ENCODE measurements around the gene MRPL14. TPM values are rescaled to one million over a fixed set of nuclear protein-coding genes. Genes with fewer than 3 reads are reported as not detected.

The MRPL14 gene
- total and polyA plus RNA-seq, 9 of the 15 experiments (the other 6 are each of a cell fraction or from before 2014, with no cell fraction given): 126 to 424 (median 165) TPM

DNA sequence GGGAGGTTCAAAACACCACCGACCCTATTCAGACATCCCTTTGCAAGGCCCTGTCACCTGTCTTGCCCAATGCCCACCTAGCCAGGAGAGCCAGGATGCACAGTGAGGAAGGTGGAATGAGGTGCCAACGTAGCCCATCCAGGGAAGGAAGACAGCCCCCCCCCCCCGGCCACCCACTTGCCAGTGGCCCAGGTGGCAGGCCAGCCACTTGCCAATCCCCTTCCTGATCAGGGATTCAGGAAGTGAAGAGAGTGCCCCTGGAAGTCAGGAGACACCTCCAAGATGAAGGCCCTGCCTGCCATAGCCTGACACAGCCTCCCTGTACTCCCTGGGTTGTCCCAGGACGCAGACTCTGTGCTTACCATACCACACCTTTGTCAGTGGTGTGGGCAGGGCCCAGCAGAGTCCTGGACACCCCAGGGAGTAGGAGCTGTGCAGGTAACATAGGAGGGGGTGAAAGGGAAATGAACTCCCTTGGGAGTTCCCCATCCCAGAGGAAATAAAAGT lies 54.7 kb downstream of the MRPL14 start (continued):
- TF ChIP-seq, protein P1, sequence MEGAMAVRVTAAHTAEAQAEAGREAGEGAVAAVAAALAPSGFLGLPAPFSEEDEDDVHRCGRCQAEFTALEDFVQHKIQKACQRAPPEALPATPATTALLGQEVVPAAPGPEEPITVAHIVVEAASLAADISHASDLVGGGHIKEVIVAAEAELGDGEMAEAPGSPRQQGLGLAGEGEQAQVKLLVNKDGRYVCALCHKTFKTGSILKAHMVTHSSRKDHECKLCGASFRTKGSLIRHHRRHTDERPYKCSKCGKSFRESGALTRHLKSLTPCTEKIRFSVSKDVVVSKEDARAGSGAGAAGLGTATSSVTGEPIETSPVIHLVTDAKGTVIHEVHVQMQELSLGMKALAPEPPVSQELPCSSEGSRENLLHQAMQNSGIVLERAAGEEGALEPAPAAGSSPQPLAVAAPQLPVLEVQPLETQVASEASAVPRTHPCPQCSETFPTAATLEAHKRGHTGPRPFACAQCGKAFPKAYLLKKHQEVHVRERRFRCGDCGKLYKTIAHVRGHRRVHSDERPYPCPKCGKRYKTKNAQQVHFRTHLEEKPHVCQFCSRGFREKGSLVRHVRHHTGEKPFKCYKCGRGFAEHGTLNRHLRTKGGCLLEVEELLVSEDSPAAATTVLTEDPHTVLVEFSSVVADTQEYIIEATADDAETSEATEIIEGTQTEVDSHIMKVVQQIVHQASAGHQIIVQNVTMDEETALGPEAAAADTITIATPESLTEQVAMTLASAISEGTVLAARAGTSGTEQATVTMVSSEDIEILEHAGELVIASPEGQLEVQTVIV (CRISPR knock-in tag; IDR thresholded peaks at IDR 0.05; ENCODE audit: borderline replicate concordance): no peak
- TF ChIP-seq ZNF79 (CRISPR knock-in tag; IDR thresholded peaks at IDR 0.05; ENCODE audit: low read depth) (peak; percentile 52; the same call in 1 of the 2 replicates), NFIX (CRISPR knock-in tag; IDR thresholded peaks at IDR 0.05; ENCODE audit: low read depth) (no peak), RBBP5 (IDR thresholded peaks at IDR 0.05; ENCODE audit: borderline replicate concordance, insufficient read depth, low read length, poor library complexity, severe bottlenecking) (no peak), FOXP1 (CRISPR knock-in tag; IDR thresholded peaks at IDR 0.05) (0 out of 2 replicates have a peak, but pooled peaks have one; percentile 28), HMG20A (CRISPR knock-in tag; conservative IDR thresholded peaks at IDR 0.05) (0 out of 2 replicates have a peak, but pooled peaks have one; percentile 12), ZNF143 (CRISPR knock-in tag; IDR thresholded peaks at IDR 0.05) (0 out of 2 replicates have a peak, but pooled peaks have one; percentile 30), HDAC8 (tag; IDR thresholded peaks at IDR 0.05) (no peak), CCNT2 (IDR thresholded peaks at IDR 0.05; ENCODE audit: borderline replicate concordance, extremely low read depth, insufficient read length, low read depth, low read length) (no peak), TAF1 (IDR thresholded peaks at IDR 0.05; ENCODE audit: control insufficient read depth, extremely low read depth, insufficient read depth, low read length, severe bottlenecking) (no peak), JUNB (CRISPR knock-in tag; conservative IDR thresholded peaks at IDR 0.05) (no peak), TAF15 (IDR thresholded peaks at IDR 0.05; ENCODE audit: low read depth, low read length) (no peak)
- TF ChIP-seq, protein P2, sequence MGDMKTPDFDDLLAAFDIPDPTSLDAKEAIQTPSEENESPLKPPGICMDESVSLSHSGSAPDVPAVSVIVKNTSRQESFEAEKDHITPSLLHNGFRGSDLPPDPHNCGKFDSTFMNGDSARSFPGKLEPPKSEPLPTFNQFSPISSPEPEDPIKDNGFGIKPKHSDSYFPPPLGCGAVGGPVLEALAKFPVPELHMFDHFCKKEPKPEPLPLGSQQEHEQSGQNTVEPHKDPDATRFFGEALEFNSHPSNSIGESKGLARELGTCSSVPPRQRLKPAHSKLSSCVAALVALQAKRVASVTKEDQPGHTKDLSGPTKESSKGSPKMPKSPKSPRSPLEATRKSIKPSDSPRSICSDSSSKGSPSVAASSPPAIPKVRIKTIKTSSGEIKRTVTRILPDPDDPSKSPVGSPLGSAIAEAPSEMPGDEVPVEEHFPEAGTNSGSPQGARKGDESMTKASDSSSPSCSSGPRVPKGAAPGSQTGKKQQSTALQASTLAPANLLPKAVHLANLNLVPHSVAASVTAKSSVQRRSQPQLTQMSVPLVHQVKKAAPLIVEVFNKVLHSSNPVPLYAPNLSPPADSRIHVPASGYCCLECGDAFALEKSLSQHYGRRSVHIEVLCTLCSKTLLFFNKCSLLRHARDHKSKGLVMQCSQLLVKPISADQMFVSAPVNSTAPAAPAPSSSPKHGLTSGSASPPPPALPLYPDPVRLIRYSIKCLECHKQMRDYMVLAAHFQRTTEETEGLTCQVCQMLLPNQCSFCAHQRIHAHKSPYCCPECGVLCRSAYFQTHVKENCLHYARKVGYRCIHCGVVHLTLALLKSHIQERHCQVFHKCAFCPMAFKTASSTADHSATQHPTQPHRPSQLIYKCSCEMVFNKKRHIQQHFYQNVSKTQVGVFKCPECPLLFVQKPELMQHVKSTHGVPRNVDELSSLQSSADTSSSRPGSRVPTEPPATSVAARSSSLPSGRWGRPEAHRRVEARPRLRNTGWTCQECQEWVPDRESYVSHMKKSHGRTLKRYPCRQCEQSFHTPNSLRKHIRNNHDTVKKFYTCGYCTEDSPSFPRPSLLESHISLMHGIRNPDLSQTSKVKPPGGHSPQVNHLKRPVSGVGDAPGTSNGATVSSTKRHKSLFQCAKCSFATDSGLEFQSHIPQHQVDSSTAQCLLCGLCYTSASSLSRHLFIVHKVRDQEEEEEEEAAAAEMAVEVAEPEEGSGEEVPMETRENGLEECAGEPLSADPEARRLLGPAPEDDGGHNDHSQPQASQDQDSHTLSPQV (IDR thresholded peaks at IDR 0.05): 0 out of 2 replicates have a peak, but pooled peaks have one; percentile 48
- TF ChIP-seq, protein P3, sequence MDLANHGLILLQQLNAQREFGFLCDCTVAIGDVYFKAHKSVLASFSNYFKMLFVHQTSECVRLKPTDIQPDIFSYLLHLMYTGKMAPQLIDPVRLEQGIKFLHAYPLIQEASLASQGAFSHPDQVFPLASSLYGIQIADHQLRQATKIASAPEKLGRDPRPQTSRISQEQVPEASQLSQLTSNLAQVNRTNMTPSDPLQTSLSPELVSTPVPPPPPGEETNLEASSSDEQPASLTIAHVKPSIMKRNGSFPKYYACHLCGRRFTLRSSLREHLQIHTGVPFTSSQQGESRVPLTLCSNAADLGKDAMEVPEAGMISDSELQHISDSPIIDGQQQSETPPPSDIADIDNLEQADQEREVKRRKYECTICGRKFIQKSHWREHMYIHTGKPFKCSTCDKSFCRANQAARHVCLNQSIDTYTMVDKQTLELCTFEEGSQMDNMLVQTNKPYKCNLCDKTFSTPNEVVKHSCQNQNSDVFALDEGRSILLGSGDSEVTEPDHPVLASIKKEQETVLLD (IDR thresholded peaks at IDR 0.05): no peak; the same call in 1 of the 2 replicates

Data from K562 (cell line).